Breast epithelium (tissue), 3 donors: ENCODE data around the gene LEMD3.

ENCODE experiments used
- CTCF ChIP-seq, 3 donors: fragments of 450-650 bp; IDR thresholded peaks; one replicate each; pipeline ENCODE4 v1.5.1; 2016 to 2017; ENCODE audit warnings: antibody characterized with exemption in 3 of 3, mild to moderate bottlenecking in 3 of 3, moderate library complexity in 3 of 3
- POLR2AphosphoS5 ChIP-seq, 3 donors: sonication (generic); formaldehyde crosslinking; IDR thresholded peaks; one replicate each; pipeline ENCODE4 v1.6.1; 2017; ENCODE audit warnings: antibody characterized with exemption in 3 of 3

GRCh38 chr12:65182012-65182739 is 12.8 kb downstream of the LEMD3 start:
- TF ChIP-seq CTCF (IDR thresholded peaks at IDR 0.05), result no peak
- TF ChIP-seq POLR2AphosphoS5 (IDR thresholded peaks at IDR 0.05), result no peak
